ENCODE data around the gene SPINK14.

DNA sequence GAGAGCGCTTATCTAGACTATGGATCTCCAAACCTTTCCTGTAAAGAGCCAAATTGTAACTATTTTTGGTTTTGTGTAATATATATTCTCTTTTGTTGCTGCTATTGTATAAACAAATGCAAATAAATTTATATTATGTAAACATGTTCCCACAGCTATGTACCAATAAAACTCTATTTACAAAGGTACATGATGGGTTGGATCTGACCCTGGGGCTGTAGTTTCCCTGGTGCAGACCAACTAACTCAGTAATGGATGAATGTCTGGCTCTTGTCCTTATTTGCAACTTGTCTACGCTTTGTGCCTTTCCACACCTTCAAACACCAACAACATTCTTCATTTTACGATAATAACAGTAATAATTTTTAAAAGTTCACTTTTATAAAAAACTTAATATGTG, 27.5 kb upstream of the SPINK14 start:
- no peak for TF ChIP-seq CTCF (conservative IDR thresholded peaks at IDR 0.05; ENCODE audit: low read length)
- TF ChIP-seq EZH2phosphoT487 (IDR thresholded peaks at IDR 0.05; ENCODE audit: borderline replicate concordance, low read depth, low read length) = no peak
